AG04450 (cell line): Measurements from ENCODE around the gene PEX3. TPM values are rescaled to one million over a fixed set of nuclear protein-coding genes. Genes with fewer than 3 reads are reported as not detected.

ENCODE experiments used
- CTCF ChIA-PET: fragments of 300-600, 350-600 bp; formaldehyde crosslinking; extraction: SDS; loops from one replicate; lab custom pipeline; 2022; ENCODE audit warnings: antibody characterized with exemption, inconsistent platforms; lab: Charles Lee
- POLR2A ChIA-PET: fragments of 350-600 bp; formaldehyde crosslinking; extraction: SDS; loops from one replicate; lab custom pipeline; 2021; ENCODE audit warnings: antibody characterized with exemption, inconsistent platforms; lab: Yijun Ruan, JAX
- DNase-seq: peaks from one replicate; pipeline ENCODE4 v3.0.0-alpha.2; 2011; ENCODE audit warnings: low read depth, low spot score
- H3K27ac ChIP-seq: one replicate; pipeline ENCODE4 v1.5.1; 2012; ENCODE audit warnings: low read depth, low read length, control low read depth
- H3K27me3 ChIP-seq: one replicate; pipeline ENCODE4 v1.6.0; 2012; ENCODE audit warnings: low read length; ENCODE audit not compliant: control insufficient read depth, insufficient read depth
- H3K4me3 ChIP-seq: 2 replicates; pipeline ENCODE4 v1.5.1; 2011; ENCODE audit warnings: mild to moderate bottlenecking, low read depth, low read length, control low read depth
- H3K9me3 ChIP-seq: 2 replicates; pipeline ENCODE4 v1.5.1; 2012; ENCODE audit warnings: low read length; ENCODE audit not compliant: control insufficient read depth, insufficient read depth
- CTCF ChIP-seq: IDR thresholded peaks from 2 replicates; pipeline ENCODE4 v1.5.1; 2011; ENCODE audit warnings: low read depth, low read length, control low read depth, inconsistent platforms
- polyA minus RNA-seq: library from RNA; depleted of rRNA, polyadenylated mRNA; stranded (reverse); fragments of >200 nt; gene quantifications from 2 replicates; pipeline ENCODE4 v1.2.3, GENCODE V29; 2011; rRNA and poly(A)+ RNA removed
- polyA plus RNA-seq: library from polyadenylated mRNA; depleted of rRNA; stranded (reverse); fragments of >200 nt; gene quantifications from 2 replicates; pipeline ENCODE4 v1.2.3, GENCODE V29; 2011; rRNA removed

PEX3 gene
- polyA plus RNA-seq (29.3 and 30.9 TPM in 2 replicates), polyA minus RNA-seq (17.1 and 23.5 TPM in 2 replicates)

- peak; percentile 81 for DNase-seq
- ChIA-PET CTCF (no interaction called here), POLR2A (interaction anchor here (1.0 to 1.6 kb wide), 3 partner anchors 9 to 85 kb away, joined by 3 to 6 read pairs (median 3); no protein-coding TSS in a partner anchor)
- TF ChIP-seq CTCF, result no peak
- Histone ChIP-seq H3K4me3 (peak within 1 kb of the TSS; percentile 95), H3K27me3 (no peaks in the 10 kb centered on the region), H3K27ac (peak within 1 kb of the TSS; percentile 68), H3K9me3 (no peaks in the 10 kb centered on the region)
Measured at GRCh38 chr6:143450453-143451371, at the start of gene PEX3, which contains the start of gene ADAT2. TSS of gene PEX3 (plus strand) at chr6:143450805. CDS start at chr6:143451043, 238 bp downstream. TSS of gene ADAT2 (minus strand) at chr6:143450695. CDS start at chr6:143450658, 37 bp downstream.

- TF ChIP-seq CTCF, result no peak
- no peak overlapping the region for H3K27ac ChIP-seq
- no peak overlapping the region for H3K4me3 ChIP-seq
- ChIA-PET POLR2A (no interaction called here), CTCF (no interaction called here)
- H3K27me3 ChIP-seq, result no peaks in the 10 kb centered on the region
- DNase-seq, result no peak
- H3K9me3 ChIP-seq, result no peaks in the 10 kb centered on the region
Measured at GRCh38 chr6:143401068-143401446, 49.5 kb upstream of the PEX3 start.

- no peaks in the 10 kb centered on the region for H3K9me3 ChIP-seq
- no peak for DNase-seq
- TF ChIP-seq CTCF, result no peak
- H3K4me3 ChIP-seq, result no peak overlapping the region
- no peaks in the 10 kb centered on the region for H3K27me3 ChIP-seq
- ChIA-PET CTCF (no interaction called here), POLR2A (no interaction called here)
- no peak overlapping the region for H3K27ac ChIP-seq
Measured at GRCh38 chr6:143401636-143402370, 48.8 kb upstream of the PEX3 start.

- TF ChIP-seq CTCF, result no peak
- no peaks in the 10 kb centered on the region for H3K27me3 ChIP-seq
- no peaks in the 10 kb centered on the region for H3K9me3 ChIP-seq
- POLR2A ChIA-PET, result no interaction called here
- no peak overlapping the region for H3K4me3 ChIP-seq
- no peak overlapping the region for H3K27ac ChIP-seq
- no peak for DNase-seq
- CTCF ChIA-PET, result interaction anchor here (1.0 kb wide), 1 partner anchor 24 kb away, joined by 5 read pairs; no protein-coding TSS in a partner anchor
Measured at GRCh38 chr6:143402721-143403336, 47.8 kb upstream of the PEX3 start.
